ENCODE data around the gene BBIP1.

Gene BBIP1

GRCh38 chr10:110865809-110866482, 53.0 kb downstream of the BBIP1 start:
- DNase-seq (ENCODE audit: low read depth, low spot score): no peak
- H3K27ac ChIP-seq: peak overlapping the region; percentile 82

GRCh38 chr10:110865186-110865808, 53.7 kb downstream of the BBIP1 start:
- H3K27ac ChIP-seq: peak overlapping the region; percentile 82

GRCh38 chr10:110864662-110865140, 54.3 kb downstream of the BBIP1 start:
- peak overlapping the region; percentile 82 for H3K27ac ChIP-seq
- no peak for DNase-seq (ENCODE audit: low read depth, low spot score)

More at GRCh38 chr10:110865186-110865808, 53.7 kb downstream of the BBIP1 start:
- no peak for DNase-seq (ENCODE audit: low read depth, low spot score)

GRCh38 chr10:110863956-110864355, 55.0 kb downstream of the BBIP1 start:
- DNase-seq (ENCODE audit: low read depth, low spot score): no peak
- H3K27ac ChIP-seq: no peak overlapping the region

GRCh38 chr10:110863361-110863760, 55.6 kb downstream of the BBIP1 start:
- no peak overlapping the region for H3K27ac ChIP-seq
- no peak for DNase-seq (ENCODE audit: low read depth, low spot score)

GRCh38 chr10:110862961-110863360, 56.0 kb downstream of the BBIP1 start:
- DNase-seq (ENCODE audit: low read depth, low spot score): no peak
- peak overlapping the region; percentile 83 for H3K27ac ChIP-seq

GRCh38 chr10:110861930-110862649, 56.9 kb downstream of the BBIP1 start:
- peak; percentile 96 for DNase-seq (ENCODE audit: low read depth, low spot score)
- H3K27ac ChIP-seq: peak overlapping the region; percentile 83

GRCh38 chr10:110861476-110861875, 57.5 kb downstream of the BBIP1 start:
- DNase-seq (ENCODE audit: low read depth, low spot score): no peak
- H3K27ac ChIP-seq: peak overlapping the region; percentile 83

GRCh38 chr10:110860576-110861241, 58.3 kb downstream of the BBIP1 start:
- H3K27ac ChIP-seq: peak overlapping the region; percentile 83
- no peak for DNase-seq (ENCODE audit: low read depth, low spot score)

- DNase-seq (ENCODE audit: low read depth, low spot score): no peak
- no peak overlapping the region for H3K27ac ChIP-seq
These were observed 59.0 kb downstream of the BBIP1 start for GRCh38 chr10:110859973-110860376.

GRCh38 chr10:110859206-110859972, 59.6 kb downstream of the BBIP1 start:
- H3K27ac ChIP-seq: no peak overlapping the region
- no peak for DNase-seq (ENCODE audit: low read depth, low spot score)

- no peak overlapping the region for H3K27ac ChIP-seq
- DNase-seq (ENCODE audit: low read depth, low spot score): no peak
These were observed 60.6 kb downstream of the BBIP1 start for GRCh38 chr10:110858297-110858934.

GRCh38 chr10:110857265-110858171, 61.5 kb downstream of the BBIP1 start:
- peak; percentile 52 for DNase-seq (ENCODE audit: low read depth, low spot score)
- H3K27ac ChIP-seq: no peak overlapping the region

- DNase-seq (ENCODE audit: low read depth, low spot score): no peak
- no peak overlapping the region for H3K27ac ChIP-seq
These were observed 64.9 kb downstream of the BBIP1 start for GRCh38 chr10:110853921-110854605.

- peak overlapping the region; percentile 78 for H3K27ac ChIP-seq
- DNase-seq (ENCODE audit: low read depth, low spot score): no peak
These were observed 66.0 kb downstream of the BBIP1 start for GRCh38 chr10:110852947-110853346.

GRCh38 chr10:110852255-110852896, 66.6 kb downstream of the BBIP1 start:
- peak; percentile 83 for DNase-seq (ENCODE audit: low read depth, low spot score)
- H3K27ac ChIP-seq: peak overlapping the region; percentile 78

- peak overlapping the region; percentile 78 for H3K27ac ChIP-seq
These were observed 67.9 kb downstream of the BBIP1 start for GRCh38 chr10:110851020-110851612.

More at GRCh38 chr10:110851020-110851612, 67.9 kb downstream of the BBIP1 start:
- no peak for DNase-seq (ENCODE audit: low read depth, low spot score)

Measured in epithelial cell of prostate (primary cell).